Naive thymus-derived CD4-positive, alpha-beta T cell (primary cell): ENCODE data around the gene SORCS1. TPM values are rescaled to one million over a fixed set of nuclear protein-coding genes. Genes with fewer than 3 reads are reported as not detected.

ENCODE experiments used
- ATAC-seq: fragments of 150-1000 bp; cut with Tn5 transposase; 2 replicates; pipeline ENCODE4 v1.10.0; 2021; ENCODE audit warnings: mild to moderate bottlenecking, moderate library complexity
- CTCF ChIA-PET: fragments of 350-600 bp; sonication (Branson Sonifier 250); formaldehyde crosslinking; loops from one replicate; lab custom pipeline; 2021; ENCODE audit warnings: antibody characterized with exemption; lab: Charles Lee
- POLR2A ChIA-PET: fragments of 350-600 bp; sonication (Branson Sonifier 250); formaldehyde crosslinking; loops from one replicate; lab custom pipeline; 2021; ENCODE audit warnings: antibody characterized with exemption, inconsistent platforms; lab: Charles Lee
- DNase-seq, 9 donors: peaks; one replicate each; pipeline versions ENCODE4 v3.0.0 to v3.0.0-alpha.2; 2020 to 2022; ENCODE audit warnings: mixed read lengths in 1 of 9
- H3K27ac ChIP-seq: one replicate; pipeline ENCODE4 v1.7.0; 2013; ENCODE audit warnings: mild to moderate bottlenecking, low read depth, low read length, moderate library complexity
- H3K27me3 ChIP-seq, 2 donors: one replicate each; pipeline ENCODE4 v1.7.0; 2013; ENCODE audit warnings: low read length in 2 of 2, mild to moderate bottlenecking in 2 of 2, moderate library complexity in 2 of 2; ENCODE audit not compliant: control insufficient read depth in 2 of 2, insufficient read depth in 2 of 2
- H3K36me3 ChIP-seq, 3 experiments: 1 replicate in 2 of 3; 2 replicates in 1 of 3; pipeline ENCODE4 v1.7.0; 2013; ENCODE audit warnings: low read length in 3 of 3, mild to moderate bottlenecking in 3 of 3, moderate library complexity in 1 of 3; ENCODE audit not compliant: insufficient read depth in 3 of 3, control insufficient read depth in 2 of 3
- H3K4me1 ChIP-seq, 2 donors: one replicate each; pipeline ENCODE4 v1.7.0; 2013; ENCODE audit warnings: low read length in 2 of 2, mild to moderate bottlenecking in 2 of 2, moderate library complexity in 1 of 2; ENCODE audit not compliant: control insufficient read depth in 2 of 2, insufficient read depth in 2 of 2
- H3K4me3 ChIP-seq: 2 replicates; pipeline ENCODE4 v1.7.0; 2013; ENCODE audit warnings: mild to moderate bottlenecking, low read length
- H3K9me3 ChIP-seq, 3 experiments: 1 replicate in 2 of 3; 2 replicates in 1 of 3; pipeline ENCODE4 v1.7.0; 2013; ENCODE audit warnings: low read length in 3 of 3; ENCODE audit not compliant: control insufficient read depth in 2 of 3
- H3K27ac Mint-ChIP-seq, 9 donors: one replicate each; pipeline ENCODE4 v1.8.0; 2020 to 2022; ENCODE audit warnings: mixed read lengths in 9 of 9, mild to moderate bottlenecking in 8 of 9, moderate library complexity in 5 of 9, inconsistent platforms in 2 of 9
- H3K27me3 Mint-ChIP-seq, 5 donors: one replicate each; pipeline ENCODE4 v1.8.0; 2021 to 2022; ENCODE audit warnings: mixed read lengths in 5 of 5, mild to moderate bottlenecking in 1 of 5
- H3K36me3 Mint-ChIP-seq, 5 donors: one replicate each; pipeline ENCODE4 v1.8.0; 2020 to 2022; ENCODE audit warnings: mixed read lengths in 5 of 5, mild to moderate bottlenecking in 3 of 5, inconsistent platforms in 1 of 5
- H3K4me1 Mint-ChIP-seq, 7 donors: one replicate each; pipeline ENCODE4 v1.8.0; 2020 to 2022; ENCODE audit warnings: mixed read lengths in 7 of 7, mild to moderate bottlenecking in 3 of 7, inconsistent platforms in 1 of 7
- H3K4me3 Mint-ChIP-seq, 10 donors: one replicate each; pipeline ENCODE4 v1.8.0; 2020 to 2022; ENCODE audit warnings: mild to moderate bottlenecking in 10 of 10, mixed read lengths in 10 of 10, moderate library complexity in 6 of 10, inconsistent platforms in 2 of 10
- H3K9me3 Mint-ChIP-seq, 11 donors: one replicate each; pipeline ENCODE4 v1.8.0; 2020 to 2022; ENCODE audit warnings: mixed read lengths in 11 of 11, mild to moderate bottlenecking in 4 of 11, inconsistent platforms in 1 of 11, moderate library complexity in 1 of 11
- intact Hi-C, 2 donors: fragments of 100-400 bp; cut with micrococcal nuclease; formaldehyde crosslinking; loops; one replicate each; pipeline ENCODE4 v1.15.1; 2023
- polyA plus RNA-seq, 2 donors: library from polyadenylated mRNA; unstranded; fragments of 300-500 nt; fragmentation: Illumina TruSeq; gene quantifications; one replicate each; pipeline ENCODE4 v1.2.3, GENCODE V29; 2021
- total RNA-seq, 6 experiments: library from RNA in 5 of 6; stranded (reverse) in 5 of 6; gene quantifications; 1 replicate in 5 of 6; 2 replicates in 1 of 6; pipeline ENCODE4 v1.2.3 and lab custom pipeline; 2021 to 2026

SORCS1 gene
- total and polyA plus RNA-seq, 7 experiments from 2014 or later = not detected

GRCh38 chr10:106903180-106903579, 261.3 kb downstream of the SORCS1 start:
- no peak overlapping the region for H3K27ac ChIP-seq
- Mint-ChIP-seq H3K27me3 (peaks cover 0 to 8% (median 0%) of the 10 kb centered on the region in 5 donors), H3K4me1 (no peaks in the 10 kb centered on the region), H3K36me3 (no peaks in the 10 kb centered on the region), H3K4me3 (no peak overlapping the region), H3K27ac (no peak overlapping the region), H3K9me3 (peaks cover 0 to 4% (median 0%) of the 10 kb centered on the region in 11 donors)
- ATAC-seq (no peak), DNase-seq (no peak)
- H3K9me3 ChIP-seq = no peaks in the 10 kb centered on the region
- H3K4me3 ChIP-seq = no peak overlapping the region
- CTCF ChIA-PET = no interaction called here
- no peaks in the 10 kb centered on the region for H3K27me3 ChIP-seq
- intact Hi-C loops = no loop called here
- POLR2A ChIA-PET = no interaction called here
- no peaks in the 10 kb centered on the region for H3K4me1 ChIP-seq
- H3K36me3 ChIP-seq = no peaks in the 10 kb centered on the region

GRCh38 chr10:106900016-106900652, 264.4 kb downstream of the SORCS1 start:
- ChIA-PET CTCF (no interaction called here), POLR2A (no interaction called here)
- ATAC-seq (no peak), DNase-seq (no peak)
- H3K9me3 ChIP-seq = no peaks in the 10 kb centered on the region
- H3K9me3 Mint-ChIP-seq = peaks cover 0 to 6% (median 1%) of the 10 kb centered on the region in 11 donors
- H3K4me1 Mint-ChIP-seq = no peaks in the 10 kb centered on the region
- H3K27me3 ChIP-seq = no peaks in the 10 kb centered on the region
- no peaks in the 10 kb centered on the region for H3K36me3 ChIP-seq
- H3K36me3 Mint-ChIP-seq = no peaks in the 10 kb centered on the region
- H3K27ac Mint-ChIP-seq = no peak overlapping the region
- intact Hi-C loops = no loop called here
- H3K4me3 Mint-ChIP-seq = no peak overlapping the region
- H3K27ac ChIP-seq = no peak overlapping the region
- H3K4me1 ChIP-seq = no peaks in the 10 kb centered on the region
- H3K27me3 Mint-ChIP-seq = peaks cover 0 to 8% (median 0%) of the 10 kb centered on the region in 5 donors
- no peak overlapping the region for H3K4me3 ChIP-seq

- Mint-ChIP-seq H3K4me3 (no peak overlapping the region), H3K36me3 (no peaks in the 10 kb centered on the region), H3K9me3 (peaks cover 0 to 6% (median 2%) of the 10 kb centered on the region in 11 donors), H3K27me3 (peaks cover 0 to 8% (median 0%) of the 10 kb centered on the region in 5 donors), H3K27ac (no peak overlapping the region), H3K4me1 (no peaks in the 10 kb centered on the region)
- CTCF ChIA-PET = no interaction called here
- no peaks in the 10 kb centered on the region for H3K4me1 ChIP-seq
- DNase-seq (no peak), ATAC-seq (no peak)
- no peak overlapping the region for H3K4me3 ChIP-seq
- POLR2A ChIA-PET = no interaction called here
- no peaks in the 10 kb centered on the region for H3K36me3 ChIP-seq
- no peaks in the 10 kb centered on the region for H3K9me3 ChIP-seq
- H3K27me3 ChIP-seq = no peaks in the 10 kb centered on the region
- H3K27ac ChIP-seq = no peak overlapping the region
- intact Hi-C loops = no loop called here
These were observed 266.1 kb downstream of the SORCS1 start for GRCh38 chr10:106898446-106898845.

- Mint-ChIP-seq H3K4me1 (no peaks in the 10 kb centered on the region), H3K9me3 (peaks cover 0 to 6% (median 2%) of the 10 kb centered on the region in 11 donors)
- no peak for ATAC-seq
These were observed 266.8 kb downstream of the SORCS1 start for GRCh38 chr10:106897719-106898118.

GRCh38 chr10:106894692-106895091, 269.8 kb downstream of the SORCS1 start:
- ChIA-PET CTCF (no interaction called here), POLR2A (no interaction called here)
- Mint-ChIP-seq H3K27me3 (no peaks in the 10 kb centered on the region), H3K36me3 (no peaks in the 10 kb centered on the region), H3K27ac (no peak overlapping the region), H3K4me3 (no peak overlapping the region), H3K4me1 (no peaks in the 10 kb centered on the region), H3K9me3 (peaks cover 0 to 7% (median 3%) of the 10 kb centered on the region in 11 donors)
- Histone ChIP-seq H3K4me1 (no peaks in the 10 kb centered on the region), H3K9me3 (no peaks in the 10 kb centered on the region), H3K36me3 (no peaks in the 10 kb centered on the region), H3K4me3 (no peak overlapping the region), H3K27ac (no peak overlapping the region), H3K27me3 (no peaks in the 10 kb centered on the region)
- intact Hi-C loops = no loop called here
- ATAC-seq (no peak), DNase-seq (no peak)

More at GRCh38 chr10:106897719-106898118, 266.8 kb downstream of the SORCS1 start:
- DNase-seq = no peak
- H3K27me3 ChIP-seq = no peaks in the 10 kb centered on the region
- ChIA-PET CTCF (no interaction called here), POLR2A (no interaction called here)
- no peak overlapping the region for H3K27ac ChIP-seq
- intact Hi-C loops = no loop called here
- no peaks in the 10 kb centered on the region for H3K9me3 ChIP-seq
- Mint-ChIP-seq H3K4me3 (no peak overlapping the region), H3K27ac (no peak overlapping the region), H3K27me3 (peaks cover 0 to 8% (median 0%) of the 10 kb centered on the region in 5 donors), H3K36me3 (no peaks in the 10 kb centered on the region)
- no peaks in the 10 kb centered on the region for H3K36me3 ChIP-seq
- H3K4me3 ChIP-seq = no peak overlapping the region
- no peaks in the 10 kb centered on the region for H3K4me1 ChIP-seq

GRCh38 chr10:106877574-106877973, 286.9 kb downstream of the SORCS1 start:
- Mint-ChIP-seq H3K9me3 (peaks cover 0 to 12% (median 3%) of the 10 kb centered on the region in 11 donors), H3K4me3 (no peak overlapping the region), H3K27ac (no peak overlapping the region), H3K27me3 (no peaks in the 10 kb centered on the region), H3K4me1 (no peaks in the 10 kb centered on the region), H3K36me3 (no peaks in the 10 kb centered on the region)
- intact Hi-C loops = no loop called here
- ATAC-seq (no peak), DNase-seq (no peak)
- no peaks in the 10 kb centered on the region for H3K4me1 ChIP-seq
- H3K4me3 ChIP-seq = no peak overlapping the region
- H3K27me3 ChIP-seq = no peaks in the 10 kb centered on the region
- no peaks in the 10 kb centered on the region for H3K9me3 ChIP-seq
- no peaks in the 10 kb centered on the region for H3K36me3 ChIP-seq
- no peak overlapping the region for H3K27ac ChIP-seq
- ChIA-PET CTCF (no interaction called here), POLR2A (no interaction called here)

- intact Hi-C loops = no loop called here
- CTCF ChIA-PET = no interaction called here
- Mint-ChIP-seq H3K27ac (no peak overlapping the region), H3K4me1 (no peaks in the 10 kb centered on the region), H3K4me3 (no peak overlapping the region), H3K27me3 (no peaks in the 10 kb centered on the region), H3K36me3 (no peaks in the 10 kb centered on the region), H3K9me3 (peaks cover 0 to 19% (median 4%) of the 10 kb centered on the region in 11 donors)
- Histone ChIP-seq H3K27ac (no peak overlapping the region), H3K4me1 (no peaks in the 10 kb centered on the region), H3K9me3 (no peaks in the 10 kb centered on the region), H3K36me3 (no peaks in the 10 kb centered on the region), H3K27me3 (no peaks in the 10 kb centered on the region), H3K4me3 (no peak overlapping the region)
- DNase-seq (no peak), ATAC-seq (no peak)
- POLR2A ChIA-PET = no interaction called here
These were observed 290.0 kb downstream of the SORCS1 start for GRCh38 chr10:106874604-106874889.
